ENCODE data around the gene FOXP2. TPM values are rescaled to one million over a fixed set of nuclear protein-coding genes. Genes with fewer than 3 reads are reported as not detected.

FOXP2 gene
- total and polyA plus RNA-seq, 10 of the 15 experiments (the other 5 are each of a cell fraction or from before 2014, with no cell fraction given): 0.99 to 2.5 (median 1.8) TPM

DNA sequence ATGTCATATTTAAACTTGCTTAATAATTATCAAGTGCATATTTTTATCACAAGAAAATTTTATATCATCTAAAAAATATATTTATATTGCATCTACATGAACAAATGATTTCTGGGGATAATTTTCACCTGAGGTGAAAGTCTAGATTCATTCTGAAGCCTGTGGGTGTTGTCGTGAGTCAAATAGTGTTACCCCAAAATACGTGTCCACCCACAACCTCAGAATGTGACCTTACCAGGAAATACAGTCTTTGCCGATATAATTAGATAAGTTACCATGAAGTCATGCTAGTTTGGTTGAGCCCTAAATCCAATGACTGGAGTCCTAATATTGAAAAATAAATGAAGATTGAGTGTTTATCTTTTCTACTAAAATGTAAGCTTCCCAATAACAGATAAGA is 304.2 kb downstream of the FOXP2 start (continued):
- TF ChIP-seq STAT3 (IDR thresholded peaks at IDR 0.05; ENCODE audit: low read depth, low read length) (no peak), ZZZ3 (IDR thresholded peaks at IDR 0.05; ENCODE audit: control insufficient read depth, insufficient read length, low read depth) (no peak), FOS (IDR thresholded peaks at IDR 0.05; ENCODE audit: borderline replicate concordance, extremely low read depth, insufficient read length) (no peak), CEBPZ (IDR thresholded peaks at IDR 0.05; ENCODE audit: low read depth, low read length) (no peak), FOXK2 (IDR thresholded peaks at IDR 0.05) (no peak), BRCA1 (IDR thresholded peaks at IDR 0.05; ENCODE audit: low read depth, low read length) (no peak), SIN3A (IDR thresholded peaks at IDR 0.05; ENCODE audit: low read depth, low read length) (no peak), RB1 (IDR thresholded peaks at IDR 0.05; ENCODE audit: borderline replicate concordance) (no peak), POLR2A (IDR thresholded peaks at IDR 0.05; ENCODE audit: low read depth, low read length) (no peak), SPI1 (IDR thresholded peaks at IDR 0.05; ENCODE audit: borderline replicate concordance, insufficient read depth, low read depth, low read length) (no peak), USF2 (IDR thresholded peaks at IDR 0.05; ENCODE audit: borderline replicate concordance, low read depth, low read length) (no peak), TAF1 (IDR thresholded peaks at IDR 0.05; ENCODE audit: borderline replicate concordance, low read depth, low read length) (no peak), EP300 (IDR thresholded peaks at IDR 0.05; ENCODE audit: borderline replicate concordance in 1 of 2, control insufficient read depth in 1 of 2, low read depth in 2 of 2, low read length in 2 of 2) (peak in 1 of 2 experiments; percentile 56; a peak in 2 of 4 replicates), MTA3 (IDR thresholded peaks at IDR 0.05; ENCODE audit: borderline replicate concordance, low read length) (peak; percentile 50; the same call in 1 of the 2 replicates), TCF7 (IDR thresholded peaks at IDR 0.05; ENCODE audit: borderline replicate concordance) (no peak), BCL11A (IDR thresholded peaks at IDR 0.05; ENCODE audit: low read depth, low read length) (peak; percentile 95), KAT2A (conservative IDR thresholded peaks at IDR 0.05; ENCODE audit: control insufficient read depth, low read depth, low read length) (no peak), BACH1 (IDR thresholded peaks at IDR 0.05; ENCODE audit: borderline replicate concordance) (no peak), HDAC6 (IDR thresholded peaks at IDR 0.05; ENCODE audit: unreplicated experiment) (no peak), NR2C2 (IDR thresholded peaks at IDR 0.05; ENCODE audit: borderline replicate concordance, control insufficient read depth, insufficient read length, low read depth) (no peak), TCF3 (IDR thresholded peaks at IDR 0.05; ENCODE audit: borderline replicate concordance, insufficient read depth, low read depth, low read length) (0 out of 2 replicates have a peak, but pooled peaks have one; percentile 35)
- TF ChIP-seq, protein P1, sequence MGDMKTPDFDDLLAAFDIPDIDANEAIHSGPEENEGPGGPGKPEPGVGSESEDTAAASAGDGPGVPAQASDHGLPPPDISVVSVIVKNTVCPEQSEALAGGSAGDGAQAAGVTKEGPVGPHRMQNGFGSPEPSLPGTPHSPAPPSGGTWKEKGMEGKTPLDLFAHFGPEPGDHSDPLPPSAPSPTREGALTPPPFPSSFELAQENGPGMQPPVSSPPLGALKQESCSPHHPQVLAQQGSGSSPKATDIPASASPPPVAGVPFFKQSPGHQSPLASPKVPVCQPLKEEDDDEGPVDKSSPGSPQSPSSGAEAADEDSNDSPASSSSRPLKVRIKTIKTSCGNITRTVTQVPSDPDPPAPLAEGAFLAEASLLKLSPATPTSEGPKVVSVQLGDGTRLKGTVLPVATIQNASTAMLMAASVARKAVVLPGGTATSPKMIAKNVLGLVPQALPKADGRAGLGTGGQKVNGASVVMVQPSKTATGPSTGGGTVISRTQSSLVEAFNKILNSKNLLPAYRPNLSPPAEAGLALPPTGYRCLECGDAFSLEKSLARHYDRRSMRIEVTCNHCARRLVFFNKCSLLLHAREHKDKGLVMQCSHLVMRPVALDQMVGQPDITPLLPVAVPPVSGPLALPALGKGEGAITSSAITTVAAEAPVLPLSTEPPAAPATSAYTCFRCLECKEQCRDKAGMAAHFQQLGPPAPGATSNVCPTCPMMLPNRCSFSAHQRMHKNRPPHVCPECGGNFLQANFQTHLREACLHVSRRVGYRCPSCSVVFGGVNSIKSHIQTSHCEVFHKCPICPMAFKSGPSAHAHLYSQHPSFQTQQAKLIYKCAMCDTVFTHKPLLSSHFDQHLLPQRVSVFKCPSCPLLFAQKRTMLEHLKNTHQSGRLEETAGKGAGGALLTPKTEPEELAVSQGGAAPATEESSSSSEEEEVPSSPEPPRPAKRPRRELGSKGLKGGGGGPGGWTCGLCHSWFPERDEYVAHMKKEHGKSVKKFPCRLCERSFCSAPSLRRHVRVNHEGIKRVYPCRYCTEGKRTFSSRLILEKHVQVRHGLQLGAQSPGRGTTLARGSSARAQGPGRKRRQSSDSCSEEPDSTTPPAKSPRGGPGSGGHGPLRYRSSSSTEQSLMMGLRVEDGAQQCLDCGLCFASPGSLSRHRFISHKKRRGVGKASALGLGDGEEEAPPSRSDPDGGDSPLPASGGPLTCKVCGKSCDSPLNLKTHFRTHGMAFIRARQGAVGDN (IDR thresholded peaks at IDR 0.05): no peak

Data from GM12878 (cell line).